ENCODE results near the gene PRICKLE3. TPM values are rescaled to one million over a fixed set of nuclear protein-coding genes. Genes with fewer than 3 reads are reported as not detected.

Gene PRICKLE3
- 9.8 and 10.8 TPM in 2 replicates for total RNA-seq

GRCh38 chrX:49186125-49187027 lies at the start of gene PRICKLE3:
PRICKLE3 (minus strand) TSS chrX:49186373; CDS start chrX:49186297, 76 bp downstream.

GRCh38 chrX:49233176-49233575 lies 47.0 kb upstream of the PRICKLE3 start, which contains the start of gene CACNA1F:
CACNA1F (minus strand) TSS chrX:49233340; CDS start chrX:49233309, 31 bp downstream.

GRCh38 chrX:49199906-49200771 lies 14.0 kb upstream of the PRICKLE3 start, which contains the start of gene SYP:
SYP (minus strand) TSS chrX:49200193; CDS start chrX:49200186, 7 bp downstream.

GRCh38 chrX:49171752-49172279 lies 14.4 kb downstream of the PRICKLE3 start, which contains the start of gene PLP2:
PLP2 (plus strand) TSS chrX:49171898; CDS start chrX:49172001, 103 bp downstream.

GRCh38 chrX:49162620-49163019 lies 23.6 kb downstream of the PRICKLE3 start, which contains the start of gene MAGIX:
MAGIX (plus strand) TSS chrX:49162758; CDS start chrX:49162890, 132 bp downstream.

Other genes starting within 250 kb of the PRICKLE3 start
- gene OTUD5, start 228.8 kb downstream of the PRICKLE3 start, total RNA-seq = 34.7 and 47.8 TPM in 2 replicates
- 0.98 and 3.4 TPM in 2 replicates for gene KCND1, start 214.5 kb downstream of the PRICKLE3 start, total RNA-seq
- 9.3 and 17.5 TPM in 2 replicates for gene GRIPAP1, start 184.1 kb downstream of the PRICKLE3 start, total RNA-seq
- gene TFE3, start 143.0 kb downstream of the PRICKLE3 start, total RNA-seq = 67.7 and 71.9 TPM in 2 replicates
- gene CCDC120, start 127.4 kb downstream of the PRICKLE3 start, total RNA-seq = 3.1 and 10.0 TPM in 2 replicates
- 27.7 and 35.4 TPM in 2 replicates for gene PRAF2, start 112.4 kb downstream of the PRICKLE3 start, total RNA-seq
- gene WDR45, start 106.5 kb downstream of the PRICKLE3 start, total RNA-seq = 30.3 and 77.5 TPM in 2 replicates
- gene GPKOW, start 62.6 kb downstream of the PRICKLE3 start, total RNA-seq = 19.9 and 21.2 TPM in 2 replicates
- gene MAGIX, start 23.6 kb downstream of the PRICKLE3 start, total RNA-seq = 1.8 and 4.6 TPM in 2 replicates
- 109 and 200 TPM in 2 replicates for gene PLP2, start 14.5 kb downstream of the PRICKLE3 start, total RNA-seq
- gene SYP, start 13.8 kb upstream of the PRICKLE3 start, total RNA-seq = 1.5 TPM in 1 of 2 replicates, not detected in the other
- under 0.01 TPM in 1 of 2 replicates, not detected in the other for gene CACNA1F, start 47.0 kb upstream of the PRICKLE3 start, total RNA-seq
- gene CCDC22, start 49.1 kb upstream of the PRICKLE3 start, total RNA-seq = 22.0 and 23.7 TPM in 2 replicates
- not detected in 2 replicates for gene FOXP3, start 78.3 kb upstream of the PRICKLE3 start, total RNA-seq
- gene PPP1R3F, start 83.4 kb upstream of the PRICKLE3 start, total RNA-seq = 1.5 and 9.5 TPM in 2 replicates
- gene GAGE10, start 117.3 kb upstream of the PRICKLE3 start, total RNA-seq = not detected in 2 replicates
- not detected in 2 replicates for gene GAGE12J, start 135.7 kb upstream of the PRICKLE3 start, total RNA-seq
- not detected in 2 replicates for gene GAGE13, start 145.2 kb upstream of the PRICKLE3 start, total RNA-seq